WTC11 (cell line): ENCODE data around the gene SRD5A1.

Source experiments
- ATF3 ChIP-seq: sonication (generic); formaldehyde crosslinking; conservative IDR thresholded peaks from 2 replicates; pipeline ENCODE4 v1.8.1; 2022; ENCODE audit warnings: mild to moderate bottlenecking, missing genetic modification reagents
- CREM ChIP-seq: sonication (generic); formaldehyde crosslinking; IDR thresholded peaks from 2 replicates; pipeline ENCODE4 v1.8.1; 2022; ENCODE audit warnings: mild to moderate bottlenecking, missing genetic modification reagents, moderate library complexity
- ESRRA ChIP-seq: sonication (generic); formaldehyde crosslinking; IDR thresholded peaks from 2 replicates; pipeline ENCODE4 v1.8.1; 2022; ENCODE audit warnings: mild to moderate bottlenecking, missing genetic modification reagents, borderline replicate concordance
- HMGA2 ChIP-seq: fragments of 250-450 bp; sonication (Bioruptor Pico); IDR thresholded peaks from 2 replicates; pipeline ENCODE4 v1.4.0; 2021; ENCODE audit warnings: mild to moderate bottlenecking, moderate library complexity
- IRF2 ChIP-seq: sonication (generic); formaldehyde crosslinking; IDR thresholded peaks from 2 replicates; pipeline ENCODE4 v1.8.0; 2022; ENCODE audit warnings: low read depth, missing genetic modification reagents, borderline replicate concordance
- MAX ChIP-seq: sonication (generic); formaldehyde crosslinking; IDR thresholded peaks from 2 replicates; pipeline ENCODE4 v1.8.0; 2022; ENCODE audit warnings: mild to moderate bottlenecking, missing genetic modification reagents
- NFATC4 ChIP-seq: fragments of 250-450 bp; sonication (Bioruptor Pico); IDR thresholded peaks from 2 replicates; pipeline ENCODE4 v1.9.0; 2021; ENCODE audit warnings: mild to moderate bottlenecking
- NFYB ChIP-seq: sonication (generic); formaldehyde crosslinking; conservative IDR thresholded peaks from 2 replicates; pipeline ENCODE4 v1.8.0; 2022; ENCODE audit warnings: low read depth, missing genetic modification reagents
- NR2C2 ChIP-seq: sonication (generic); formaldehyde crosslinking; IDR thresholded peaks from 2 replicates; pipeline ENCODE4 v1.8.0; 2022; ENCODE audit warnings: mild to moderate bottlenecking, missing genetic modification reagents
- SP1 ChIP-seq: sonication (generic); formaldehyde crosslinking; conservative IDR thresholded peaks from 2 replicates; pipeline ENCODE4 v1.8.1; 2022; ENCODE audit warnings: missing genetic modification reagents
- TEAD4 ChIP-seq: sonication (generic); formaldehyde crosslinking; IDR thresholded peaks from 2 replicates; pipeline ENCODE4 v1.8.0; 2022; ENCODE audit warnings: mild to moderate bottlenecking, missing genetic modification reagents
- ZMAT4 ChIP-seq: fragments of 250-450 bp; sonication (Bioruptor Pico); IDR thresholded peaks from 2 replicates; pipeline ENCODE4 v1.9.0; 2021; ENCODE audit warnings: mild to moderate bottlenecking
- TF ChIP-seq, protein P1 (sequence below): sonication (generic); formaldehyde crosslinking; IDR thresholded peaks from 2 replicates; pipeline ENCODE4 v1.8.1; 2023; ENCODE audit warnings: mild to moderate bottlenecking, missing genetic modification reagents
- TF ChIP-seq, protein P2 (sequence below): fragments of 200-600 bp; IDR thresholded peaks from 2 replicates; pipeline ENCODE4 v1.8.0; 2022; ENCODE audit warnings: antibody characterized with exemption

- TF ChIP-seq SP1 (CRISPR knock-in tag) (no peak), CREM (CRISPR knock-in tag) (no peak), HMGA2 (CRISPR knock-in tag) (no peak), IRF2 (CRISPR knock-in tag) (no peak), ESRRA (CRISPR knock-in tag) (no peak), TEAD4 (CRISPR knock-in tag) (no peak), NFYB (no peak), ZMAT4 (CRISPR knock-in tag) (no peak), ATF3 (CRISPR knock-in tag) (no peak), NR2C2 (CRISPR knock-in tag) (no peak), MAX (CRISPR knock-in tag) (no peak), NFATC4 (CRISPR knock-in tag) (no peak)
- TF ChIP-seq, protein P1, sequence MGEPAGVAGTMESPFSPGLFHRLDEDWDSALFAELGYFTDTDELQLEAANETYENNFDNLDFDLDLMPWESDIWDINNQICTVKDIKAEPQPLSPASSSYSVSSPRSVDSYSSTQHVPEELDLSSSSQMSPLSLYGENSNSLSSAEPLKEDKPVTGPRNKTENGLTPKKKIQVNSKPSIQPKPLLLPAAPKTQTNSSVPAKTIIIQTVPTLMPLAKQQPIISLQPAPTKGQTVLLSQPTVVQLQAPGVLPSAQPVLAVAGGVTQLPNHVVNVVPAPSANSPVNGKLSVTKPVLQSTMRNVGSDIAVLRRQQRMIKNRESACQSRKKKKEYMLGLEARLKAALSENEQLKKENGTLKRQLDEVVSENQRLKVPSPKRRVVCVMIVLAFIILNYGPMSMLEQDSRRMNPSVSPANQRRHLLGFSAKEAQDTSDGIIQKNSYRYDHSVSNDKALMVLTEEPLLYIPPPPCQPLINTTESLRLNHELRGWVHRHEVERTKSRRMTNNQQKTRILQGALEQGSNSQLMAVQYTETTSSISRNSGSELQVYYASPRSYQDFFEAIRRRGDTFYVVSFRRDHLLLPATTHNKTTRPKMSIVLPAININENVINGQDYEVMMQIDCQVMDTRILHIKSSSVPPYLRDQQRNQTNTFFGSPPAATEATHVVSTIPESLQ (CRISPR knock-in tag), result no peak
- TF ChIP-seq, protein P2, sequence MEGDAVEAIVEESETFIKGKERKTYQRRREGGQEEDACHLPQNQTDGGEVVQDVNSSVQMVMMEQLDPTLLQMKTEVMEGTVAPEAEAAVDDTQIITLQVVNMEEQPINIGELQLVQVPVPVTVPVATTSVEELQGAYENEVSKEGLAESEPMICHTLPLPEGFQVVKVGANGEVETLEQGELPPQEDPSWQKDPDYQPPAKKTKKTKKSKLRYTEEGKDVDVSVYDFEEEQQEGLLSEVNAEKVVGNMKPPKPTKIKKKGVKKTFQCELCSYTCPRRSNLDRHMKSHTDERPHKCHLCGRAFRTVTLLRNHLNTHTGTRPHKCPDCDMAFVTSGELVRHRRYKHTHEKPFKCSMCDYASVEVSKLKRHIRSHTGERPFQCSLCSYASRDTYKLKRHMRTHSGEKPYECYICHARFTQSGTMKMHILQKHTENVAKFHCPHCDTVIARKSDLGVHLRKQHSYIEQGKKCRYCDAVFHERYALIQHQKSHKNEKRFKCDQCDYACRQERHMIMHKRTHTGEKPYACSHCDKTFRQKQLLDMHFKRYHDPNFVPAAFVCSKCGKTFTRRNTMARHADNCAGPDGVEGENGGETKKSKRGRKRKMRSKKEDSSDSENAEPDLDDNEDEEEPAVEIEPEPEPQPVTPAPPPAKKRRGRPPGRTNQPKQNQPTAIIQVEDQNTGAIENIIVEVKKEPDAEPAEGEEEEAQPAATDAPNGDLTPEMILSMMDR, result no peak
Measured at GRCh38 chr5:6718161-6718681, 85.0 kb downstream of the SRD5A1 start.
